ENCODE data around the gene NAV2.

GRCh38 chr11:19931141-19931770, 218.6 kb downstream of the NAV2 start:
- no peak for TF ChIP-seq CTCF (IDR thresholded peaks at IDR 0.05)
- no peak for TF ChIP-seq POLR2A (IDR thresholded peaks at IDR 0.05)

Data from body of pancreas (tissue), 4 donors.